GM23338 (cell line): ENCODE data around the gene ABCB8. TPM values are rescaled to one million over a fixed set of nuclear protein-coding genes. Genes with fewer than 3 reads are reported as not detected.

Source experiments
- ATAC-seq: fragments of 200-7000 bp; cut with Tn5 transposase; 3 replicates; pipeline ENCODE4 v1.9.1; 2020
- DNase-seq: peaks from one replicate; pipeline ENCODE4 v3.0.0-alpha.2; 2015; ENCODE audit warnings: low spot score
- H2AFZ ChIP-seq: fragments of 200-600 bp; sonication (generic); 2 replicates; pipeline ENCODE4 v1.8.0; 2016; ENCODE audit warnings: antibody characterized with exemption, mild to moderate bottlenecking, moderate library complexity
- H3F3A ChIP-seq: fragments of 200-600 bp; sonication (generic); replicated peaks from 2 replicates; pipeline ENCODE4 v1.8.0; 2017; ENCODE audit warnings: antibody characterized with exemption, mixed run types, low read depth
- H3K27ac ChIP-seq: fragments of 200-600 bp; sonication (generic); 2 replicates; pipeline ENCODE4 v1.6.1; 2016; ENCODE audit warnings: low read depth
- H3K27me3 ChIP-seq: fragments of 200-600 bp; sonication (generic); 2 replicates; pipeline ENCODE4 v1.8.0; 2016; ENCODE audit warnings: mild to moderate bottlenecking, mixed run types, moderate library complexity; ENCODE audit not compliant: insufficient read depth
- H3K36me3 ChIP-seq: fragments of 200-600 bp; sonication (generic); 2 replicates; pipeline ENCODE4 v1.8.0; 2016; ENCODE audit warnings: mild to moderate bottlenecking; ENCODE audit not compliant: insufficient read depth
- H3K4me1 ChIP-seq: fragments of 200-600 bp; sonication (generic); 2 replicates; pipeline ENCODE4 v1.8.0; 2016; ENCODE audit warnings: mild to moderate bottlenecking, moderate library complexity; ENCODE audit not compliant: insufficient read depth
- H3K4me2 ChIP-seq: fragments of 200-600 bp; sonication (generic); 2 replicates; pipeline ENCODE4 v1.7.1; 2017; ENCODE audit warnings: mixed run types
- H3K4me3 ChIP-seq: fragments of 200-600 bp; sonication (generic); 2 replicates; pipeline ENCODE4 v1.6.1; 2016; ENCODE audit warnings: mixed run types
- H3K79me2 ChIP-seq: fragments of 200-600 bp; sonication (generic); replicated peaks from 2 replicates; pipeline ENCODE4 v1.8.0; 2017; ENCODE audit warnings: mild to moderate bottlenecking; ENCODE audit not compliant: insufficient read depth
- H3K9me2 ChIP-seq: fragments of 200-600 bp; sonication (generic); 2 replicates; pipeline ENCODE4 v1.8.0; 2017; ENCODE audit not compliant: insufficient read depth
- H4K20me1 ChIP-seq: fragments of 200-600 bp; sonication (generic); replicated peaks from 2 replicates; pipeline ENCODE4 v1.8.0; 2017; ENCODE audit warnings: mild to moderate bottlenecking; ENCODE audit not compliant: insufficient read depth
- H3K27ac Mint-ChIP-seq: 2 replicates; pipeline ENCODE4 v1.8.0; 2020; ENCODE audit warnings: inconsistent platforms, mild to moderate bottlenecking, moderate library complexity, mixed read lengths
- H3K27me3 Mint-ChIP-seq: 3 replicates; pipeline ENCODE4 v1.8.0; 2022; ENCODE audit warnings: low read depth, mild to moderate bottlenecking, moderate library complexity, mixed read lengths, inconsistent platforms; ENCODE audit not compliant: insufficient read depth, poor library complexity
- H3K36me3 Mint-ChIP-seq: 3 replicates; pipeline ENCODE4 v1.8.0; 2021; ENCODE audit warnings: low read depth, mild to moderate bottlenecking, inconsistent platforms, moderate library complexity, mixed read lengths
- H3K4me1 Mint-ChIP-seq: 3 replicates; pipeline ENCODE4 v1.8.0; 2020; ENCODE audit warnings: mild to moderate bottlenecking, inconsistent platforms, mixed read lengths
- H3K4me3 Mint-ChIP-seq: 3 replicates; pipeline ENCODE4 v1.8.0; 2021; ENCODE audit warnings: moderate library complexity, mild to moderate bottlenecking, inconsistent platforms, mixed read lengths
- H3K9me3 Mint-ChIP-seq: 3 replicates; pipeline ENCODE4 v1.8.0; 2020; ENCODE audit warnings: moderate library complexity, mild to moderate bottlenecking, inconsistent platforms, mixed read lengths
- CREB1 ChIP-seq: fragments of 250-450 bp; sonication (Bioruptor Pico); IDR thresholded peaks from 2 replicates; pipeline ENCODE4 v1.5.0; 2020; ENCODE audit warnings: low read depth, mild to moderate bottlenecking, moderate library complexity
- ETS1 ChIP-seq: IDR thresholded peaks from 2 replicates; pipeline ENCODE4 v1.6.1; 2016; ENCODE audit warnings: antibody characterized with exemption
- EZH2 ChIP-seq: fragments of 200-600 bp; sonication (generic); IDR thresholded peaks from one replicate; pipeline ENCODE4 v1.8.0; 2017; ENCODE audit warnings: antibody characterized with exemption, mild to moderate bottlenecking, low read depth; ENCODE audit not compliant: unreplicated experiment
- EZH2phosphoT487 ChIP-seq: fragments of 200-600 bp; sonication (generic); IDR thresholded peaks from one replicate; pipeline ENCODE4 v1.8.1; 2018; ENCODE audit warnings: antibody characterized with exemption; ENCODE audit not compliant: unreplicated experiment
- JUNB ChIP-seq: IDR thresholded peaks from one replicate; pipeline ENCODE4 v1.6.1; 2016; ENCODE audit warnings: antibody characterized with exemption; ENCODE audit not compliant: unreplicated experiment
- STAT1 ChIP-seq: IDR thresholded peaks from one replicate; pipeline ENCODE4 v1.6.1; 2016; ENCODE audit warnings: antibody characterized with exemption; ENCODE audit not compliant: unreplicated experiment
- ZNF114 ChIP-seq: fragments of 250-450 bp; sonication (Bioruptor Pico); IDR thresholded peaks from 2 replicates; pipeline ENCODE4 v1.5.0; 2020; ENCODE audit warnings: mild to moderate bottlenecking, moderate library complexity
- ZNF331 ChIP-seq: fragments of 250-450 bp; sonication (Bioruptor Pico); IDR thresholded peaks from 2 replicates; pipeline ENCODE4 v1.5.0; 2020; ENCODE audit warnings: low read depth, mild to moderate bottlenecking, moderate library complexity
- long read RNA-seq: library from polyadenylated mRNA; unstranded; transcript quantifications from one replicate; pipeline ENCODE4 v2.0.0, GENCODE V29; 2020; ENCODE audit not compliant: unreplicated experiment
- polyA plus RNA-seq: library from polyadenylated mRNA; unstranded; fragments of >200 nt; fragmentation: Nextera tagmentation; extraction: Ambion mirVana; gene quantifications from 2 replicates; pipeline ENCODE4 v1.2.1, GENCODE V29; 2016
- total RNA-seq: library from RNA; depleted of rRNA; stranded (reverse); fragments of >200 nt; shearing (Covaris generic); gene quantifications from 2 replicates; pipeline ENCODE4 v1.2.3, GENCODE V29; 2014; rRNA removed
- TF ChIP-seq, protein P1 (sequence below), 2 experiments: fragments of 200-600 bp in 1 of 2; sonication (generic) in 1 of 2; conservative IDR thresholded peaks; 2 replicates each; pipeline versions ENCODE4 v1.5.1 to v1.6.1; 2016 to 2017; ENCODE audit warnings: antibody characterized with exemption in 2 of 2, low read depth in 2 of 2, mild to moderate bottlenecking in 2 of 2, moderate library complexity in 1 of 2
- TF ChIP-seq, protein P2 (sequence below): fragments of 250-450 bp; sonication (Bioruptor Pico); IDR thresholded peaks from 2 replicates; pipeline ENCODE4 v1.5.0; 2020; ENCODE audit warnings: mild to moderate bottlenecking, moderate library complexity

Gene ABCB8
- total RNA-seq: 27.1 and 41.1 TPM in 2 replicates
- 11.4 and 13.1 TPM in 2 replicates for polyA plus RNA-seq
- long read RNA-seq, full-length matches to known transcripts: 2 of 6 reads
- long read RNA-seq, partial matches to known transcripts: 1 of 6 reads
- long read RNA-seq, other reads (novel, unspliced or antisense): 3 of 6 reads

GRCh38 chr7:151028131-151028947 lies at the start of gene ABCB8:
ABCB8 (plus strand) TSS chr7:151028450; CDS start chr7:151028516, 66 bp downstream.
- H3F3A ChIP-seq: no peaks in the 10 kb centered on the region
- Mint-ChIP-seq H3K36me3 (no peaks in the 10 kb centered on the region; the same call in 2 of the 3 replicates), H3K9me3 (no peaks in the 10 kb centered on the region), H3K27ac (peak within 1 kb of the TSS; percentile 98), H3K4me3 (peak within 1 kb of the TSS; percentile 95), H3K27me3 (peaks cover 4% of the 10 kb centered on the region), H3K4me1 (peaks cover 24% of the 10 kb centered on the region)
- peak within 1 kb of the TSS; percentile 30; the same call in 1 of the 2 replicates for H3K27ac ChIP-seq
- H3K36me3 ChIP-seq: no peaks in the 10 kb centered on the region
- peaks cover 16% of the 10 kb centered on the region; the same call in 1 of the 2 replicates for H3K27me3 ChIP-seq
- H3K79me2 ChIP-seq: peaks cover 9% of the 10 kb centered on the region; the same call in 1 of the 2 replicates
- H3K4me2 ChIP-seq: peak within 1 kb of the TSS; percentile 79
- H3K4me3 ChIP-seq: peak within 1 kb of the TSS; percentile 63
- H2AFZ ChIP-seq: 0 out of 2 replicates have a peak within 1 kb of the TSS, but pooled peaks have one; percentile 45
- no peaks in the 10 kb centered on the region; the same call in 1 of the 2 replicates for H4K20me1 ChIP-seq
- no peaks in the 10 kb centered on the region for H3K9me2 ChIP-seq
- peaks cover 15% of the 10 kb centered on the region for H3K4me1 ChIP-seq
- DNase-seq (peak; percentile 98), ATAC-seq (peak; percentile 94)
- TF ChIP-seq, protein P1, sequence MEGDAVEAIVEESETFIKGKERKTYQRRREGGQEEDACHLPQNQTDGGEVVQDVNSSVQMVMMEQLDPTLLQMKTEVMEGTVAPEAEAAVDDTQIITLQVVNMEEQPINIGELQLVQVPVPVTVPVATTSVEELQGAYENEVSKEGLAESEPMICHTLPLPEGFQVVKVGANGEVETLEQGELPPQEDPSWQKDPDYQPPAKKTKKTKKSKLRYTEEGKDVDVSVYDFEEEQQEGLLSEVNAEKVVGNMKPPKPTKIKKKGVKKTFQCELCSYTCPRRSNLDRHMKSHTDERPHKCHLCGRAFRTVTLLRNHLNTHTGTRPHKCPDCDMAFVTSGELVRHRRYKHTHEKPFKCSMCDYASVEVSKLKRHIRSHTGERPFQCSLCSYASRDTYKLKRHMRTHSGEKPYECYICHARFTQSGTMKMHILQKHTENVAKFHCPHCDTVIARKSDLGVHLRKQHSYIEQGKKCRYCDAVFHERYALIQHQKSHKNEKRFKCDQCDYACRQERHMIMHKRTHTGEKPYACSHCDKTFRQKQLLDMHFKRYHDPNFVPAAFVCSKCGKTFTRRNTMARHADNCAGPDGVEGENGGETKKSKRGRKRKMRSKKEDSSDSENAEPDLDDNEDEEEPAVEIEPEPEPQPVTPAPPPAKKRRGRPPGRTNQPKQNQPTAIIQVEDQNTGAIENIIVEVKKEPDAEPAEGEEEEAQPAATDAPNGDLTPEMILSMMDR (conservative IDR thresholded peaks at IDR 0.05; ENCODE audit: low read depth in 2 of 2): peak; percentile 31 to 56
- TF ChIP-seq STAT1: no peak
- peak; percentile 70 for TF ChIP-seq CREB1 (CRISPR knock-in tag)
- TF ChIP-seq, protein P2, sequence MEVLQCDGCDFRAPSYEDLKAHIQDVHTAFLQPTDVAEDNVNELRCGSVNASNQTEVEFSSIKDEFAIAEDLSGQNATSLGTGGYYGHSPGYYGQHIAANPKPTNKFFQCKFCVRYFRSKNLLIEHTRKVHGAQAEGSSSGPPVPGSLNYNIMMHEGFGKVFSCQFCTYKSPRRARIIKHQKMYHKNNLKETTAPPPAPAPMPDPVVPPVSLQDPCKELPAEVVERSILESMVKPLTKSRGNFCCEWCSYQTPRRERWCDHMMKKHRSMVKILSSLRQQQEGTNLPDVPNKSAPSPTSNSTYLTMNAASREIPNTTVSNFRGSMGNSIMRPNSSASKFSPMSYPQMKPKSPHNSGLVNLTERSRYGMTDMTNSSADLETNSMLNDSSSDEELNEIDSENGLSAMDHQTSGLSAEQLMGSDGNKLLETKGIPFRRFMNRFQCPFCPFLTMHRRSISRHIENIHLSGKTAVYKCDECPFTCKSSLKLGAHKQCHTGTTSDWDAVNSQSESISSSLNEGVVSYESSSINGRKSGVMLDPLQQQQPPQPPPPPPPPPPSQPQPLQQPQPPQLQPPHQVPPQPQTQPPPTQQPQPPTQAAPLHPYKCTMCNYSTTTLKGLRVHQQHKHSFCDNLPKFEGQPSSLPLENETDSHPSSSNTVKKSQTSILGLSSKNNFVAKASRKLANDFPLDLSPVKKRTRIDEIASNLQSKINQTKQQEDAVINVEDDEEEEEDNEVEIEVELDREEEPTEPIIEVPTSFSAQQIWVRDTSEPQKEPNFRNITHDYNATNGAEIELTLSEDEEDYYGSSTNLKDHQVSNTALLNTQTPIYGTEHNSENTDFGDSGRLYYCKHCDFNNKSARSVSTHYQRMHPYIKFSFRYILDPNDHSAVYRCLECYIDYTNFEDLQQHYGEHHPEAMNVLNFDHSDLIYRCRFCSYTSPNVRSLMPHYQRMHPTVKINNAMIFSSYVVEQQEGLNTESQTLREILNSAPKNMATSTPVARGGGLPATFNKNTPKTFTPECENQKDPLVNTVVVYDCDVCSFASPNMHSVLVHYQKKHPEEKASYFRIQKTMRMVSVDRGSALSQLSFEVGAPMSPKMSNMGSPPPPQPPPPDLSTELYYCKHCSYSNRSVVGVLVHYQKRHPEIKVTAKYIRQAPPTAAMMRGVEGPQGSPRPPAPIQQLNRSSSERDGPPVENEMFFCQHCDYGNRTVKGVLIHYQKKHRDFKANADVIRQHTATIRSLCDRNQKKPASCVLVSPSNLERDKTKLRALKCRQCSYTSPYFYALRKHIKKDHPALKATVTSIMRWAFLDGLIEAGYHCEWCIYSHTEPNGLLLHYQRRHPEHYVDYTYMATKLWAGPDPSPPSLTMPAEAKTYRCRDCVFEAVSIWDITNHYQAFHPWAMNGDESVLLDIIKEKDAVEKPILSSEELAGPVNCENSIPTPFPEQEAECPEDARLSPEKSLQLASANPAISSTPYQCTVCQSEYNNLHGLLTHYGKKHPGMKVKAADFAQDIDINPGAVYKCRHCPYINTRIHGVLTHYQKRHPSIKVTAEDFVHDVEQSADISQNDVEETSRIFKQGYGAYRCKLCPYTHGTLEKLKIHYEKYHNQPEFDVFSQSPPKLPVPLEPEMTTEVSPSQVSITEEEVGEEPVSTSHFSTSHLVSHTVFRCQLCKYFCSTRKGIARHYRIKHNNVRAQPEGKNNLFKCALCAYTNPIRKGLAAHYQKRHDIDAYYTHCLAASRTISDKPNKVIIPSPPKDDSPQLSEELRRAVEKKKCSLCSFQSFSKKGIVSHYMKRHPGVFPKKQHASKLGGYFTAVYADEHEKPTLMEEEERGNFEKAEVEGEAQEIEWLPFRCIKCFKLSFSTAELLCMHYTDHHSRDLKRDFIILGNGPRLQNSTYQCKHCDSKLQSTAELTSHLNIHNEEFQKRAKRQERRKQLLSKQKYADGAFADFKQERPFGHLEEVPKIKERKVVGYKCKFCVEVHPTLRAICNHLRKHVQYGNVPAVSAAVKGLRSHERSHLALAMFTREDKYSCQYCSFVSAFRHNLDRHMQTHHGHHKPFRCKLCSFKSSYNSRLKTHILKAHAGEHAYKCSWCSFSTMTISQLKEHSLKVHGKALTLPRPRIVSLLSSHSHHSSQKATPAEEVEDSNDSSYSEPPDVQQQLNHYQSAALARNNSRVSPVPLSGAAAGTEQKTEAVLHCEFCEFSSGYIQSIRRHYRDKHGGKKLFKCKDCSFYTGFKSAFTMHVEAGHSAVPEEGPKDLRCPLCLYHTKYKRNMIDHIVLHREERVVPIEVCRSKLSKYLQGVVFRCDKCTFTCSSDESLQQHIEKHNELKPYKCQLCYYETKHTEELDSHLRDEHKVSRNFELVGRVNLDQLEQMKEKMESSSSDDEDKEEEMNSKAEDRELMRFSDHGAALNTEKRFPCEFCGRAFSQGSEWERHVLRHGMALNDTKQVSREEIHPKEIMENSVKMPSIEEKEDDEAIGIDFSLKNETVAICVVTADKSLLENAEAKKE (CRISPR knock-in tag): no peak
- no peak for TF ChIP-seq EZH2
- TF ChIP-seq EZH2phosphoT487: no peak
- peak; percentile 88 for TF ChIP-seq ETS1
- TF ChIP-seq ZNF114: no peak
- no peak for TF ChIP-seq ZNF331 (CRISPR knock-in tag)
- TF ChIP-seq JUNB: no peak
